Peyer's patch (tissue), 4 donors: ENCODE measurements around the gene AKAP13.

Experiments used
- POLR2A ChIP-seq, 2 donors: fragments of 450-650 bp; IDR thresholded peaks; one replicate each; pipeline ENCODE4 v1.5.1; 2017; ENCODE audit warnings: antibody characterized with exemption in 2 of 2, mild to moderate bottlenecking in 2 of 2, moderate library complexity in 2 of 2
- TF ChIP-seq, protein P1 (sequence below), 6 experiments: fragments of 450-650 bp in 4 of 6; fragments of 200-600 bp in 2 of 6; sonication (generic) in 1 of 6; IDR thresholded peaks; one replicate each; pipeline ENCODE4 v1.5.1; 2017 to 2019; ENCODE audit warnings: antibody characterized with exemption in 6 of 6, mild to moderate bottlenecking in 3 of 6, moderate library complexity in 1 of 6

DNA sequence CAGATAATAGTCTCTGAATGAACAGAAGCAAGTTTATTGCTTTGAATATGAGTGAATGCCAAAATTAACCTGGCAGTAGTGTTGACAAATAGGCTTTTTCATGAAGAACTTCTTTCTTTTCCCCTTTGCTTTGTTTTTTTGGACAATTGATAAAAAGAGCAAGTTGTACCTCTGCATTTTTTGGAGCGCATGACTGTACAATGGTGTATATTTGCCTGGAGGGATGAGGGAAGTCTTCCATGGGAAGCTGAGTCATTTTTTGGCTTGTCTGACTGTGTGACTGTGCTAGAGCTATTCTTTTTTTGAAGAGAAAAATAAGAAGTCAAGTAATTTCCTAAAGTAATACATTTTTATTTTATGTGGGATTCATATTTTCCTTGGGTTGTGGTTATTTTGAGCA is 227.4 kb downstream of the AKAP13 start:
- TF ChIP-seq, protein P1, sequence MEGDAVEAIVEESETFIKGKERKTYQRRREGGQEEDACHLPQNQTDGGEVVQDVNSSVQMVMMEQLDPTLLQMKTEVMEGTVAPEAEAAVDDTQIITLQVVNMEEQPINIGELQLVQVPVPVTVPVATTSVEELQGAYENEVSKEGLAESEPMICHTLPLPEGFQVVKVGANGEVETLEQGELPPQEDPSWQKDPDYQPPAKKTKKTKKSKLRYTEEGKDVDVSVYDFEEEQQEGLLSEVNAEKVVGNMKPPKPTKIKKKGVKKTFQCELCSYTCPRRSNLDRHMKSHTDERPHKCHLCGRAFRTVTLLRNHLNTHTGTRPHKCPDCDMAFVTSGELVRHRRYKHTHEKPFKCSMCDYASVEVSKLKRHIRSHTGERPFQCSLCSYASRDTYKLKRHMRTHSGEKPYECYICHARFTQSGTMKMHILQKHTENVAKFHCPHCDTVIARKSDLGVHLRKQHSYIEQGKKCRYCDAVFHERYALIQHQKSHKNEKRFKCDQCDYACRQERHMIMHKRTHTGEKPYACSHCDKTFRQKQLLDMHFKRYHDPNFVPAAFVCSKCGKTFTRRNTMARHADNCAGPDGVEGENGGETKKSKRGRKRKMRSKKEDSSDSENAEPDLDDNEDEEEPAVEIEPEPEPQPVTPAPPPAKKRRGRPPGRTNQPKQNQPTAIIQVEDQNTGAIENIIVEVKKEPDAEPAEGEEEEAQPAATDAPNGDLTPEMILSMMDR (IDR thresholded peaks at IDR 0.05): no peak
- TF ChIP-seq POLR2A (IDR thresholded peaks at IDR 0.05): no peak
